A549 (cell line): ENCODE results near the gene ITGA8. TPM values are rescaled to one million over a fixed set of nuclear protein-coding genes. Genes with fewer than 3 reads are reported as not detected.
"Not testable (repeated sequence)": the region's sequence is repeated elsewhere in the genome, so short reads cannot be mapped to it uniquely, and the experiment has no call there.

Experiments
- ATAC-seq, 2 experiments: fragments of 200-7000 bp in 1 of 2; fragments of >200 bp in 1 of 2; cut with Nextera tagmentation in 1 of 2; cut with Tn5 transposase in 1 of 2; 3 replicates each; pipeline versions ENCODE4 v1.8.0 to v1.9.1; 2018 to 2020; ENCODE audit warnings: mild to moderate bottlenecking in 1 of 2, moderate library complexity in 1 of 2
- CTCF ChIA-PET: fragments of 300-600 bp; sonication (Branson Sonifier 250); formaldehyde crosslinking; extraction: SDS; loops from one replicate; lab custom pipeline; 2021; ENCODE audit warnings: antibody characterized with exemption, inconsistent platforms; lab: Yijun Ruan, JAX
- POLR2A ChIA-PET: fragments of 350-600 bp; formaldehyde crosslinking; extraction: SDS; loops from one replicate; lab custom pipeline; 2021; ENCODE audit warnings: antibody characterized with exemption, inconsistent platforms; lab: Yijun Ruan, JAX
- DNase-seq, 2 experiments: peaks; one replicate each; pipeline versions ENCODE4 v3.0.0 to v3.0.0-alpha.2; 2011 to 2016; ENCODE audit warnings: low read depth in 1 of 2, low spot score in 1 of 2
- FAIRE-seq: peaks from 2 replicates; lab custom pipeline; 2011; peaks lifted over from hg19 to GRCh38; lab: Jason Lieb, UNC
- H3K27ac ChIP-seq, 2 experiments: fragments of >200 bp; sonication (Bioruptor Twin); formaldehyde crosslinking; 3 replicates each; pipeline ENCODE4 v1.5.1; 2016 to 2017
- H3K4me1 ChIP-seq: fragments of >200 bp; sonication (Bioruptor Twin); formaldehyde crosslinking; 3 replicates; pipeline ENCODE4 v1.6.1; 2016
- H3K4me2 ChIP-seq: fragments of >200 bp; sonication (Bioruptor Twin); formaldehyde crosslinking; 3 replicates; pipeline ENCODE4 v1.6.1; 2016
- H3K4me3 ChIP-seq: fragments of >200 bp; sonication (Bioruptor Twin); formaldehyde crosslinking; 3 replicates; pipeline ENCODE4 v1.5.1; 2016
- H3K9me3 ChIP-seq: fragments of >200 bp; sonication (Bioruptor Twin); formaldehyde crosslinking; 3 replicates; pipeline ENCODE4 v1.6.1; 2016
- BCL3 ChIP-seq: fragments of >200 bp; sonication (Bioruptor Twin); formaldehyde crosslinking; IDR thresholded peaks from 3 replicates; pipeline ENCODE4 v1.6.1; 2016
- CBX2 ChIP-seq: fragments of 200-600 bp; sonication (generic); IDR thresholded peaks from 2 replicates; pipeline ENCODE4 v1.6.1; 2016; ENCODE audit warnings: low read depth, mild to moderate bottlenecking, borderline replicate concordance
- CEBPB ChIP-seq, 2 experiments: fragments of >200 bp in 1 of 2; sonication (Bioruptor Twin) in 1 of 2; formaldehyde crosslinking in 1 of 2; IDR thresholded peaks; 2 replicates each; pipeline ENCODE4 v1.6.1; 2012 to 2016
- CTCF ChIP-seq: fragments of >200 bp; sonication (Bioruptor Twin); formaldehyde crosslinking; IDR thresholded peaks from 3 replicates; pipeline ENCODE4 v1.5.1; 2016
- ELK1 ChIP-seq: fragments of 150-350 bp; IDR thresholded peaks from 2 replicates; pipeline ENCODE4 v1.6.1; 2014; ENCODE audit warnings: low read depth, mild to moderate bottlenecking, low read length
- FOSL2 ChIP-seq, 2 experiments: fragments of 450-650 bp in 1 of 2; fragments of >200 bp in 1 of 2; sonication (Bioruptor Twin) in 1 of 2; formaldehyde crosslinking; IDR thresholded peaks; 2 replicates each; pipeline versions ENCODE4 v1.5.0 to v1.6.1; 2016 to 2020; ENCODE audit warnings: mild to moderate bottlenecking in 1 of 2, moderate library complexity in 1 of 2
- GATA3 ChIP-seq: IDR thresholded peaks from 2 replicates; pipeline ENCODE4 v1.6.1; 2012; ENCODE audit warnings: borderline replicate concordance
- HDAC2 ChIP-seq: fragments of 200-600 bp; sonication (generic); IDR thresholded peaks from 2 replicates; pipeline ENCODE4 v1.6.1; 2016
- HMGXB4 ChIP-seq: fragments of 250-450 bp; sonication (Bioruptor Pico); IDR thresholded peaks from 2 replicates; pipeline ENCODE4 v1.5.0; 2021; ENCODE audit warnings: mild to moderate bottlenecking, moderate library complexity, borderline replicate concordance
- HOXB13 ChIP-seq: fragments of 250-450 bp; sonication (Bioruptor Pico); IDR thresholded peaks from 2 replicates; pipeline ENCODE4 v1.5.0; 2020; ENCODE audit warnings: low read depth, mild to moderate bottlenecking, moderate library complexity
- KDM5A ChIP-seq: fragments of 200-600 bp; sonication (generic); IDR thresholded peaks from 2 replicates; pipeline ENCODE4 v1.6.1; 2016; ENCODE audit warnings: antibody characterized with exemption, mild to moderate bottlenecking
- MAX ChIP-seq: IDR thresholded peaks from 2 replicates; pipeline ENCODE4 v1.6.1; 2012
- NR3C1 ChIP-seq: fragments of >200 bp; sonication (Bioruptor Twin); formaldehyde crosslinking; IDR thresholded peaks from 3 replicates; pipeline ENCODE4 v1.6.1; 2017
- PBX3 ChIP-seq: IDR thresholded peaks from 2 replicates; pipeline ENCODE4 v1.6.1; 2012
- RAD21 ChIP-seq, 2 experiments: fragments of >200 bp in 1 of 2; sonication (Bioruptor Twin) in 1 of 2; formaldehyde crosslinking in 1 of 2; IDR thresholded peaks in 1 of 2; conservative IDR thresholded peaks in 1 of 2; 2 replicates in 1 of 2; 3 replicates in 1 of 2; pipeline ENCODE4 v1.6.1; 2012 to 2018; ENCODE audit warnings: inconsistent platforms in 1 of 2
- RCOR1 ChIP-seq: fragments of 150-350 bp; IDR thresholded peaks from 2 replicates; pipeline ENCODE4 v1.6.1; 2014; ENCODE audit warnings: antibody characterized with exemption, low read length, low read depth
- ZC3H11A ChIP-seq: fragments of 450-650 bp; IDR thresholded peaks from 2 replicates; pipeline ENCODE4 v1.6.1; 2014; ENCODE audit warnings: antibody characterized with exemption, mild to moderate bottlenecking
- WGBS: methylation state at CpG from one replicate; pipeline ENCODE4 v1.1.6; 2017; ENCODE audit errors: missing lambda C conversion rate; 5-methylcytosine and 5-hydroxymethylcytosine counted together
- polyA plus RNA-seq, 4 experiments: library from polyadenylated mRNA; depleted of rRNA in 3 of 4; stranded (reverse); fragments of >200 nt; fragmentation: RNase III in 1 of 4; extraction: RNeasy Plus Mini Kit Qiagen cat#74134 plus additional on column Dnase treatment in 1 of 4; gene quantifications; 2 replicates in 3 of 4; 3 replicates in 1 of 4; pipeline ENCODE4 v1.2.3, GENCODE V29; 2011 to 2017

The ITGA8 gene
- polyA plus RNA-seq, 2 of the 4 experiments (the other 2 are of a cell fraction): 0.12 TPM; not detected in 1

GRCh38 chr10:15585303-15585715 lies 134.4 kb downstream of the ITGA8 start:
- CTCF ChIA-PET: interaction anchor here (0.6 to 2.7 kb wide), 10 partner anchors 8 to 1161 kb away, joined by 3 to 12 read pairs (median 4); no protein-coding TSS in a partner anchor
- no peak for TF ChIP-seq PBX3
- no peak for TF ChIP-seq BCL3
- TF ChIP-seq FOSL2 (IDR thresholded peaks at IDR 0.05): no peak
- TF ChIP-seq FOSL2 (CRISPR knock-in tag; IDR thresholded peaks at IDR 0.05): no peak
- no peak for TF ChIP-seq NR3C1
- no peak for TF ChIP-seq HDAC2
- TF ChIP-seq CEBPB (IDR thresholded peaks at IDR 0.05): no peak
- no peak for TF ChIP-seq KDM5A
- TF ChIP-seq RAD21 (conservative IDR thresholded peaks at IDR 0.05 in 1 of 2, IDR thresholded peaks at IDR 0.05 in 1 of 2): peak; percentile 26 to 48; a peak in 2 of 5 replicates
- no peak for TF ChIP-seq GATA3
- TF ChIP-seq CTCF: peak; percentile 46
- no peak for TF ChIP-seq HOXB13 (CRISPR knock-in tag)
- no peak for TF ChIP-seq CBX2
- no peak for TF ChIP-seq RCOR1
- TF ChIP-seq HMGXB4 (CRISPR knock-in tag): no peak
- no peak for TF ChIP-seq ELK1
- TF ChIP-seq ZC3H11A: no peak
- TF ChIP-seq MAX: no peak
- TF ChIP-seq, all 56 proteins: peak for 2
- POLR2A ChIA-PET: no interaction called here
- H3K4me1 ChIP-seq: no peaks in the 10 kb centered on the region
- ATAC-seq (peak; percentile 88 to 97), FAIRE-seq (no peak), DNase-seq (peak; percentile 27 to 59)
- H3K4me2 ChIP-seq: no peak overlapping the region
- 8% methylated on average over 6 of the region's 6 CpGs for WGBS
- H3K27ac ChIP-seq: no peak overlapping the region
- H3K9me3 ChIP-seq: no peaks in the 10 kb centered on the region
- H3K4me3 ChIP-seq: no peak overlapping the region

GRCh38 chr10:15582972-15583371 lies 136.8 kb downstream of the ITGA8 start:
- H3K4me3 ChIP-seq, FAIRE-seq, H3K9me3 ChIP-seq, POLR2A ChIA-PET, ATAC-seq, H3K4me2 ChIP-seq, H3K4me1 ChIP-seq, DNase-seq, H3K27ac ChIP-seq: not testable (repeated sequence)
- 56% methylated on average over 2 of the region's 2 CpGs for WGBS
- CTCF ChIA-PET: interaction anchor here (1.0 kb wide), 1 partner anchor 8 kb away, joined by 3 read pairs; no protein-coding TSS in a partner anchor
